Mesenchymal stem cell (in vitro differentiated cells and primary cell): ENCODE data around the gene KHNYN.
A peak's percentile ranks its signal among the peaks of the same experiment; 100 is the strongest.

Experiments
- DNase-seq: peaks from one replicate; pipeline ENCODE4 v3.0.0-alpha.2; 2013
- H2AFZ ChIP-seq: one replicate; pipeline ENCODE4 v1.6.1; 2013; ENCODE audit warnings: low read depth, mild to moderate bottlenecking, control low read depth, inconsistent platforms, low read length, moderate library complexity
- H2AK5ac ChIP-seq: 2 replicates; pipeline ENCODE4 v1.6.1; 2013; ENCODE audit warnings: low read length, moderate library complexity, mild to moderate bottlenecking, inconsistent platforms; ENCODE audit not compliant: severe bottlenecking
- H2BK120ac ChIP-seq: one replicate; pipeline ENCODE4 v1.6.1; 2013; ENCODE audit warnings: low read depth, mild to moderate bottlenecking, inconsistent platforms, low read length, moderate library complexity
- H2BK12ac ChIP-seq, 2 experiments: one replicate each; pipeline ENCODE4 v1.6.1; 2013; ENCODE audit warnings: inconsistent platforms in 2 of 2, low read length in 2 of 2, mild to moderate bottlenecking in 2 of 2, moderate library complexity in 2 of 2, control low read depth in 1 of 2
- H2BK15ac ChIP-seq: one replicate; pipeline ENCODE4 v1.6.1; 2013; ENCODE audit warnings: mild to moderate bottlenecking, low read depth, inconsistent platforms; ENCODE audit not compliant: poor library complexity, severe bottlenecking
- H2BK5ac ChIP-seq: 2 replicates; pipeline ENCODE4 v1.6.1; 2013; ENCODE audit warnings: low read depth, mild to moderate bottlenecking, low read length, control low read depth, inconsistent platforms; ENCODE audit not compliant: poor library complexity, severe bottlenecking
- H3K14ac ChIP-seq, 2 experiments: one replicate each; pipeline ENCODE4 v1.6.1; 2013; ENCODE audit warnings: inconsistent platforms in 2 of 2, low read length in 2 of 2, control low read depth in 1 of 2, mild to moderate bottlenecking in 1 of 2, moderate library complexity in 1 of 2
- H3K18ac ChIP-seq, 2 experiments: one replicate each; pipeline ENCODE4 v1.6.1; 2013; ENCODE audit warnings: inconsistent platforms in 2 of 2, low read length in 2 of 2, control low read depth in 1 of 2, low read depth in 1 of 2, mild to moderate bottlenecking in 1 of 2
- H3K23ac ChIP-seq, 2 experiments: one replicate each; pipeline ENCODE4 v1.6.1; 2013; ENCODE audit warnings: inconsistent platforms in 2 of 2, low read length in 2 of 2, mild to moderate bottlenecking in 2 of 2, moderate library complexity in 2 of 2, control low read depth in 1 of 2
- H3K27ac ChIP-seq: 2 replicates; pipeline ENCODE4 v1.5.1; 2013; ENCODE audit warnings: mild to moderate bottlenecking, moderate library complexity, low read length, control low read depth, inconsistent platforms; ENCODE audit not compliant: poor library complexity, severe bottlenecking
- H3K27me3 ChIP-seq, 2 experiments: 2 replicates each; pipeline versions ENCODE4 v1.6.1 to v1.7.0; 2013; ENCODE audit warnings: low read length in 2 of 2, mild to moderate bottlenecking in 2 of 2, moderate library complexity in 2 of 2, control low read depth in 1 of 2, inconsistent platforms in 1 of 2; ENCODE audit not compliant: control insufficient read depth in 1 of 2, insufficient read depth in 1 of 2
- H3K36me3 ChIP-seq, 2 experiments: 2 replicates each; pipeline versions ENCODE4 v1.6.1 to v1.7.0; 2013; ENCODE audit warnings: low read length in 2 of 2, control low read depth in 1 of 2, inconsistent platforms in 1 of 2, low read depth in 1 of 2, mild to moderate bottlenecking in 1 of 2; ENCODE audit not compliant: insufficient read depth in 2 of 2, control insufficient read depth in 1 of 2
- H3K4ac ChIP-seq, 2 experiments: one replicate each; pipeline ENCODE4 v1.6.1; 2013; ENCODE audit warnings: inconsistent platforms in 2 of 2, low read length in 2 of 2, mild to moderate bottlenecking in 2 of 2, moderate library complexity in 2 of 2, control low read depth in 1 of 2, low read depth in 1 of 2
- H3K4me1 ChIP-seq: 2 replicates; pipeline ENCODE4 v1.6.1; 2013; ENCODE audit warnings: low read depth, low read length, control low read depth; ENCODE audit not compliant: control insufficient read depth, insufficient read depth
- H3K4me2 ChIP-seq: 2 replicates; pipeline ENCODE4 v1.6.1; 2013; ENCODE audit warnings: low read length, mild to moderate bottlenecking, inconsistent platforms; ENCODE audit not compliant: poor library complexity, severe bottlenecking
- H3K4me3 ChIP-seq, 2 experiments: 2 replicates each; pipeline versions ENCODE4 v1.5.1 to v1.7.0; 2013; ENCODE audit warnings: low read length in 2 of 2, mild to moderate bottlenecking in 2 of 2, control low read depth in 1 of 2, low read depth in 1 of 2; ENCODE audit not compliant: insufficient read depth in 1 of 2
- H3K79me1 ChIP-seq: replicated peaks from 2 replicates; pipeline ENCODE4 v1.6.1; 2013; ENCODE audit warnings: mild to moderate bottlenecking, control low read depth, low read length, inconsistent platforms; ENCODE audit not compliant: poor library complexity, severe bottlenecking
- H3K9ac ChIP-seq: 2 replicates; pipeline ENCODE4 v1.7.0; 2013; ENCODE audit warnings: mild to moderate bottlenecking, low read length, moderate library complexity
- H3K9me3 ChIP-seq: 2 replicates; pipeline ENCODE4 v1.7.0; 2013; ENCODE audit warnings: mild to moderate bottlenecking, low read length; ENCODE audit not compliant: control insufficient read depth
- H4K8ac ChIP-seq: one replicate; pipeline ENCODE4 v1.6.1; 2013; ENCODE audit warnings: inconsistent platforms, mild to moderate bottlenecking, low read length, moderate library complexity
- H4K91ac ChIP-seq: one replicate; pipeline ENCODE4 v1.6.1; 2013; ENCODE audit warnings: mild to moderate bottlenecking, low read length, inconsistent platforms
- WGBS: methylation state at CpG from one replicate; pipeline ENCODE4 v1.1.7; 2013; ENCODE audit warnings: mixed read lengths; 5-methylcytosine and 5-hydroxymethylcytosine counted together

Gene KHNYN

DNA sequence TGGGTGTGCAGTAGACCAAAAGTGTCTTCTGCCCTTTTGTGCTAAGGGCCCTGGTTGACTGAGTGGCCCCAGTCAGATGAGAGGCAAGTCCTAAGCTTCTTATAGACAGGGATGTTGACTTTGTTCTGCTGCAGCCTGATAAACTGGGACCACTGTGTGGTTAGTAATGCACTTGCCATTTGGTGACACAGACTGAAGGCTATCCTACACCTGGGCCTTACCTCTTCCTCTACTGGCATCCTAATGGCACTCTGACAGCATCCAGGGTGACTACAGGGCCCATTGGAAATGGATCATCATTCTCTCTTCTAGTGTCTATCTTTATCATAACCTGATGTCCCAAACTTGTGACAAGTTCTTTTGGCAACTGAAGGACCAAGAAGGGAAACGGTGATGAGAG lies 9.5 kb downstream of the KHNYN start:
- H3K36me3 ChIP-seq = peaks cover 45 to 73% of the 10 kb centered on the region in 2 experiments
- no peak overlapping the region for H3K4me3 ChIP-seq
- H2BK5ac ChIP-seq = no peak overlapping the region
- H3K23ac ChIP-seq = no peak overlapping the region
- H4K8ac ChIP-seq = no peak overlapping the region
- no peak overlapping the region for H2BK15ac ChIP-seq
- no peak overlapping the region for H3K18ac ChIP-seq
- H2BK120ac ChIP-seq = no peak overlapping the region
- H3K4me2 ChIP-seq = no peak overlapping the region
- 100% methylated on average over 1 of the region's 1 CpG for WGBS
- H3K9ac ChIP-seq = peak overlapping the region; percentile 99
- H2AK5ac ChIP-seq = no peak overlapping the region
- H2BK12ac ChIP-seq = no peak overlapping the region
- H3K79me1 ChIP-seq = peaks cover 28% of the 10 kb centered on the region
- H3K14ac ChIP-seq = no peak overlapping the region
- no peak overlapping the region for H3K4ac ChIP-seq
- H3K4me1 ChIP-seq = peaks cover 15% of the 10 kb centered on the region
- no peak for DNase-seq
- no peak overlapping the region for H3K27ac ChIP-seq
- H3K9me3 ChIP-seq = no peaks in the 10 kb centered on the region
- no peaks in the 10 kb centered on the region for H3K27me3 ChIP-seq
- no peak overlapping the region for H2AFZ ChIP-seq
- no peak overlapping the region for H4K91ac ChIP-seq

DNA sequence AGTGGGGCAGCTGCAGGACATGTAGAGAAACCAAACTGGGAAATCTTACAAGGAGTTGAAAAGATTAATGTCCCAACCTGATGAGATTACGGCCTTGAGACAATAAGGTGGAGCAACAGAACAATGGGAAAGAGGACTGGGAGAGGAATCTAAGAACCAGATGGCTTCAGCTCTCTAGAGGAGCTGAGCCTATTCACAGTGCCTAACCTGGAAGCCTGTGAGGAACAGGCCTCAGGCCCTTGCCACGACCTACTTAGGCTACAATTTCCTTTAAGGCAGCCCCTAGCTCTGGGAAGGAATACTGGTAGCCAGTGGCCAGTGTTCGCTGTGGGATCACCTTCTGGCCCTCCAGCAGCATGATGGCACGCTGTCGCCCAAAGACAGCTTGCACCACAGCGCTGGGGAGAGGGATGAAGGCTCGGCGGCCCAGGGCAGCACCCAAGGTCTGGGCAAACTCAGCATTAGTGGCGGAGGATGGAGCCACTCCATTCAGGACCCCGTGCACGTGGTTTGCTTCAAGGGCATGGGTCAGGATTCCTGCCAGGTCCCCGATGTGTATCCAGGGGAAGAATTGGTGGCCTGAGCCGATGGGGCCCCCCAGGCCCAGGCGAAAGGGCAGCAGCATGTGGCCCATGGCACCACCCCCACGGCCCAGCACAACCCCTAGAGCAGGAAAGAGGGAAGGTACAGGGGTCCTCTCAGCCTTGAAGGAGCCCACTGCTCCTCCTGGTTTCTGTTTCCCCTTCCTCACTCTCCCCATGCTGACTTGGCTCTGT lies 10.3 kb downstream of the KHNYN start:
- H3K23ac ChIP-seq = no peak overlapping the region
- WGBS = 89% methylated on average over 15 of the region's 15 CpGs
- no peak for DNase-seq
- no peak overlapping the region for H3K18ac ChIP-seq
- peaks cover 15% of the 10 kb centered on the region for H3K4me1 ChIP-seq
- H2BK12ac ChIP-seq = peak overlapping the region in 1 of 2 experiments; percentile 6
- no peak overlapping the region for H2BK120ac ChIP-seq
- peaks cover 45 to 69% of the 10 kb centered on the region in 2 experiments for H3K36me3 ChIP-seq
- H4K91ac ChIP-seq = peak overlapping the region; percentile 25
- peak overlapping the region; percentile 99 for H3K9ac ChIP-seq
- no peak overlapping the region for H3K4me2 ChIP-seq
- no peak overlapping the region for H3K4ac ChIP-seq
- H2BK15ac ChIP-seq = no peak overlapping the region
- H3K27me3 ChIP-seq = no peaks in the 10 kb centered on the region
- H2AK5ac ChIP-seq = no peak overlapping the region
- H2BK5ac ChIP-seq = no peak overlapping the region
- no peak overlapping the region for H3K14ac ChIP-seq
- peak overlapping the region; percentile 5 for H4K8ac ChIP-seq
- no peak overlapping the region for H2AFZ ChIP-seq
- no peak overlapping the region for H3K4me3 ChIP-seq
- no peak overlapping the region for H3K27ac ChIP-seq
- no peaks in the 10 kb centered on the region for H3K9me3 ChIP-seq
- H3K79me1 ChIP-seq = peaks cover 28% of the 10 kb centered on the region

GRCh38 chr14:24440606-24441399 lies 11.0 kb downstream of the KHNYN start:
- H3K4me1 ChIP-seq = peaks cover 15% of the 10 kb centered on the region
- H3K4ac ChIP-seq = no peak overlapping the region
- H3K27me3 ChIP-seq = no peaks in the 10 kb centered on the region
- H2BK120ac ChIP-seq = no peak overlapping the region
- H3K4me2 ChIP-seq = no peak overlapping the region
- no peak overlapping the region for H3K27ac ChIP-seq
- H3K4me3 ChIP-seq = peak overlapping the region in 1 of 2 experiments; percentile 84
- peak overlapping the region; percentile 31 for H2AK5ac ChIP-seq
- no peak overlapping the region for H4K8ac ChIP-seq
- H2AFZ ChIP-seq = no peak overlapping the region
- peaks cover 40 to 61% of the 10 kb centered on the region in 2 experiments for H3K36me3 ChIP-seq
- no peak overlapping the region for H3K14ac ChIP-seq
- no peak overlapping the region for H4K91ac ChIP-seq
- no peak overlapping the region for H2BK5ac ChIP-seq
- DNase-seq = no peak
- peaks cover 25% of the 10 kb centered on the region for H3K79me1 ChIP-seq
- WGBS = 98% methylated on average over 6 of the region's 8 CpGs
- H3K9ac ChIP-seq = peak overlapping the region; percentile 99
- H2BK15ac ChIP-seq = no peak overlapping the region
- H2BK12ac ChIP-seq = peak overlapping the region in 1 of 2 experiments; percentile 43
- no peak overlapping the region for H3K18ac ChIP-seq
- H3K23ac ChIP-seq = no peak overlapping the region
- no peaks in the 10 kb centered on the region for H3K9me3 ChIP-seq

DNA sequence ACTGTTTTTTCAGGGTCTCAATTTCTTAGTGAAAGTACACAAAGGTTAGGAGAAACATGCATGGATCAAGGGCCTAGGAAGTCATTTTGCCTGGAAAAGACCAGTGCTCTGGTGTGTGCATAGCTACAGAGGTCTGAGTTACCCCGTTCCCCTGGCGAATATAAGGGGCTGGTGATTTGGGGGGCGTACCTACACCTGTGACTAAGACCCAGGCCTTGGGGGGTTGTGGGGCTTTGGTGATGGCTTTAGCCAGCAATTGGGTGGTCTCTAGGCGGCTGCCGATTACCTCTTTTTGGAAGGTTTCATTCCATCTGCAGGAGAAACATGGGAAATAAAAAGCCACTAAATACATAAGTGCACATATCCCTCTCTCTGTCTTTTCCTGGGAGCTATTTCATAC lies 11.7 kb downstream of the KHNYN start:
- no peak overlapping the region for H2BK5ac ChIP-seq
- H2BK15ac ChIP-seq = no peak overlapping the region
- peak overlapping the region in 1 of 2 experiments; percentile 84 for H3K4me3 ChIP-seq
- no peak for DNase-seq
- no peak overlapping the region for H2BK12ac ChIP-seq
- H3K4me1 ChIP-seq = peaks cover 12% of the 10 kb centered on the region
- no peak overlapping the region for H4K8ac ChIP-seq
- no peak overlapping the region for H3K18ac ChIP-seq
- H3K9ac ChIP-seq = peak overlapping the region; percentile 99
- peak overlapping the region; percentile 93 for H3K4me2 ChIP-seq
- no peak overlapping the region for H3K23ac ChIP-seq
- H3K79me1 ChIP-seq = peaks cover 25% of the 10 kb centered on the region
- no peak overlapping the region for H3K14ac ChIP-seq
- peaks cover 33 to 54% of the 10 kb centered on the region in 2 experiments for H3K36me3 ChIP-seq
- H4K91ac ChIP-seq = peak overlapping the region; percentile 29
- no peak overlapping the region for H2AFZ ChIP-seq
- H2AK5ac ChIP-seq = peak overlapping the region; percentile 8
- no peaks in the 10 kb centered on the region for H3K27me3 ChIP-seq
- H3K9me3 ChIP-seq = no peaks in the 10 kb centered on the region
- no peak overlapping the region for H2BK120ac ChIP-seq
- H3K4ac ChIP-seq = peak overlapping the region in 1 of 2 experiments; percentile 30
- WGBS = 30% methylated on average over 3 of the region's 5 CpGs
- peak overlapping the region; percentile 100 for H3K27ac ChIP-seq
